ENCODE data around the gene MRPL12. TPM values are rescaled to one million over a fixed set of nuclear protein-coding genes. Genes with fewer than 3 reads are reported as not detected.
"Not testable (repeated sequence)": the region's sequence is repeated elsewhere in the genome, so short reads cannot be mapped to it uniquely, and the experiment has no call there.

The MRPL12 gene
- total RNA-seq, 1 donor from 2014 or later: 232 TPM

DNA sequence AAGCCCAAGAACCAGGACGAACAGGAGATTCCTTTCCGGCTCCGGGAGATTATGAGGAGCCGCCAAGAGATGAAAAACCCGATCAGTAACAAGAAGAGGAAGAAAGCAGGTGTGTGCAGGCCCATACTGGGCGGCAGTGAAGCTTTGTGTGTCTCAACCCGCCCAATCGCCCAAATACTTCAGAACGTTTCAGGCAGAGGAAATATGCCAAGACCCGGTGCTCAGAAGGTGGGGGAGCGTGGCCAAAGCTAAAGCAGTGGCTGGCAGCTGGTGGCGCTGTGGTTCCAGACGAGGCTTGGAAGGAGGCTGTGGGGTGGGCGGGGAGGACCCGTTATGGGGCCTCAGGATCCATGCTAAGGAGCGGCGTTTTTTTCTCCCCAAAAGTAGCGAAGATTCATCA is 35.4 kb upstream of the MRPL12 start:
- H3K36me3 Mint-ChIP-seq (ENCODE audit: low read depth): peaks cover 36% of the 10 kb centered on the region
- H3K27ac Mint-ChIP-seq: peak overlapping the region; percentile 14
- no peak for DNase-seq (ENCODE audit: low spot score)
- H3K27me3 Mint-ChIP-seq (ENCODE audit: insufficient read depth): no peaks in the 10 kb centered on the region
- intact Hi-C loops (cut with micrococcal nuclease): no loop called here
- no peaks in the 10 kb centered on the region for H3K9me3 Mint-ChIP-seq
- peak overlapping the region; percentile 99 for H3K4me3 Mint-ChIP-seq
- H3K4me1 Mint-ChIP-seq (ENCODE audit: low read depth): peaks cover 30% of the 10 kb centered on the region

DNA sequence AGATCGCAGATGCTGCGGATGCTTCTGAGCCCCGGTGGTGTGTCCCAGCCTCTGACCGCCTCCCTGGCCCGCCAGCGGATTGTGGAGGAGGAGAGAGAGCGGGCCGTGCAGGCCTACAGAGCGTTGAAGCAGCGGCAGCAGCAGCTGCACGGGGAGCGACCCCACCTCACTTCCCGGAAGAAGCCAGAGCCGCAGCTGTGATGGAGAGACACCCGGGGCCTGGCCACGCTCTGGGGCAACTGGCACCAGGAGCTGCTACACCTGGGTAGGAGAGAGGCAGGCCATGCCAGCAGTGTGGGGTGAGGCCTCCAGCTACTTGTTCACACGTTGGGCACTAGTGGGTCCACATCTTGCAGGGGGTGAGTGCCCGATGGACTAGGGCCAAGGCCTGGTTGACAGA is 30.7 kb upstream of the MRPL12 start:
- DNase-seq (ENCODE audit: low spot score): no peak
- peaks cover 18% of the 10 kb centered on the region for H3K4me1 Mint-ChIP-seq (ENCODE audit: low read depth)
- no peak overlapping the region for H3K4me3 Mint-ChIP-seq
- no peaks in the 10 kb centered on the region for H3K9me3 Mint-ChIP-seq
- no peaks in the 10 kb centered on the region for H3K27me3 Mint-ChIP-seq (ENCODE audit: insufficient read depth)
- peaks cover 26% of the 10 kb centered on the region for H3K36me3 Mint-ChIP-seq (ENCODE audit: low read depth)
- intact Hi-C loops (cut with micrococcal nuclease): no loop called here
- H3K27ac Mint-ChIP-seq: no peak overlapping the region

GRCh38 chr17:81672954-81673353 is 30.2 kb upstream of the MRPL12 start:
- no peak overlapping the region for H3K4me3 Mint-ChIP-seq

DNA sequence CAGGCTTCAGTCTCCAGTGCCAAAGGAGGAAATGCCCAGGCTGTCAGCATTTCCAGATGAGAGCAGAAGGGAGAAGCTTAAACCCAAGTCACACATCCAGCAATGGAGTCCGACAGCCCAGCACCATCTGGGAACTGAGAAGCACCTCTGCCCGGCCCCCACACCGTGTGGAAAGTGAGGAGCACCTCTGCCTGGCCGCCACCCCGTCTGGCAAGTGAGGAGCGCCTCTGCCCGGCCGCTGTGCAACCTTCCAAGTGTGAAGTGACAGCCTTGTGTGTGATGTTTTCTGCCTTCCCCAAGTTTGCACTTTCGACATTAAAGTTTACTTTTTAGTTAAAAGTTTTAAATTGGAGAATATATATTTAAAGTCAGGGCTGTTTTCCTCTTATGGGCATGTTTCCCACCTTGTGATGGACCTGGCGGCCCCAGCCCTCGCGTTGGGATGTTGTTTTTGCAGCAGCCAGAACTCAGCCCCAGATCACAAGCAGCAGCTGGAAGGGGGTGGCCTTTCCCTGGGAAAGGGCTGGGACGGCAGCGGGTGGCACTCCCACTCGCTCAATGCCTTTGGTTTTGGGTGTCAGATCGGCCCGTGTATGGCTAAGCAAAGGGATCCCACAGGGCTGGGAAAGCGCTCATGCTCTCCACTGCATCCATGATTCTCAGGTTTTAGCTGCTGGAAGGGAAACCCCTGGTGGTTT is 29.5 kb upstream of the MRPL12 start:
- Mint-ChIP-seq H3K27me3 (ENCODE audit: insufficient read depth) (no peaks in the 10 kb centered on the region), H3K36me3 (ENCODE audit: low read depth) (peaks cover 16% of the 10 kb centered on the region), H3K27ac (no peak overlapping the region), H3K4me1 (ENCODE audit: low read depth) (peaks cover 7% of the 10 kb centered on the region), H3K4me3 (no peak overlapping the region), H3K9me3 (no peaks in the 10 kb centered on the region)
- intact Hi-C loops (cut with micrococcal nuclease): no loop called here
- DNase-seq (ENCODE audit: low spot score): no peak

More at GRCh38 chr17:81672954-81673353, 30.2 kb upstream of the MRPL12 start:
- Mint-ChIP-seq H3K27ac (no peak overlapping the region), H3K36me3 (ENCODE audit: low read depth) (peaks cover 21% of the 10 kb centered on the region), H3K27me3 (ENCODE audit: insufficient read depth) (no peaks in the 10 kb centered on the region), H3K4me1 (ENCODE audit: low read depth) (peaks cover 14% of the 10 kb centered on the region), H3K9me3 (no peaks in the 10 kb centered on the region)
- intact Hi-C loops (cut with micrococcal nuclease): no loop called here
- no peak for DNase-seq (ENCODE audit: low spot score)

- H3K36me3 Mint-ChIP-seq (ENCODE audit: low read depth): peaks cover 16% of the 10 kb centered on the region
- DNase-seq (ENCODE audit: low spot score); H3K4me1 Mint-ChIP-seq (ENCODE audit: low read depth); H3K27me3 Mint-ChIP-seq (ENCODE audit: insufficient read depth); H3K9me3 Mint-ChIP-seq; intact Hi-C loops (cut with micrococcal nuclease); H3K4me3 Mint-ChIP-seq; H3K27ac Mint-ChIP-seq: not testable (repeated sequence)
Measured at GRCh38 chr17:81675515-81676221, 27.5 kb upstream of the MRPL12 start.

DNA sequence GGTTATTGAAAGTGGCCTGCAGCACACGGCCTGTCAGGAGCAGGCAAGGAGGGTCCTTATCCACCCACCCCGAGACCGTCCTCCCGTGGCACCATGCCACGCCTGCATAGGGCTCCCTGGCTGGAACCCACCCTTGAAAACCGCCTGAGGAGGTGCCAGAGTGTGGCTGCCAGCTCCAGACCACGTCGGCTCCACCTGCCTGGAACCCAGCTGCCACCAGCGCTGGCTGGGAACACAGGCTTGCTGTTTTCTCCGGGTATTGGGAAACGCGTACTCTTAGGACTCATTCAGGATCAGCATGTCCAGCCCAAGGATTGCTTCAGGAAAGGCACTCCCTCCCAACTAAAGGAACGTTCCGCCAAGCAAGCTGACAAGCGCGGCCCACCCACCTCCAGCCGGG is 26.3 kb upstream of the MRPL12 start:
- Mint-ChIP-seq H3K4me3 (no peak overlapping the region), H3K4me1 (ENCODE audit: low read depth) (peaks cover 7% of the 10 kb centered on the region), H3K27me3 (ENCODE audit: insufficient read depth) (no peaks in the 10 kb centered on the region), H3K9me3 (no peaks in the 10 kb centered on the region), H3K36me3 (ENCODE audit: low read depth) (peaks cover 15% of the 10 kb centered on the region), H3K27ac (no peak overlapping the region)
- intact Hi-C loops (cut with micrococcal nuclease): no loop called here
- DNase-seq (ENCODE audit: low spot score): no peak

GRCh38 chr17:81680150-81680549 is 23.0 kb upstream of the MRPL12 start:
- intact Hi-C loops (cut with micrococcal nuclease): no loop called here
- no peak for DNase-seq (ENCODE audit: low spot score)
- no peak overlapping the region for H3K27ac Mint-ChIP-seq
- H3K4me3 Mint-ChIP-seq: no peak overlapping the region
- H3K9me3 Mint-ChIP-seq: no peaks in the 10 kb centered on the region
- H3K36me3 Mint-ChIP-seq (ENCODE audit: low read depth): peaks cover 14% of the 10 kb centered on the region
- no peaks in the 10 kb centered on the region for H3K27me3 Mint-ChIP-seq (ENCODE audit: insufficient read depth)
- peaks cover 26% of the 10 kb centered on the region for H3K4me1 Mint-ChIP-seq (ENCODE audit: low read depth)

DNA sequence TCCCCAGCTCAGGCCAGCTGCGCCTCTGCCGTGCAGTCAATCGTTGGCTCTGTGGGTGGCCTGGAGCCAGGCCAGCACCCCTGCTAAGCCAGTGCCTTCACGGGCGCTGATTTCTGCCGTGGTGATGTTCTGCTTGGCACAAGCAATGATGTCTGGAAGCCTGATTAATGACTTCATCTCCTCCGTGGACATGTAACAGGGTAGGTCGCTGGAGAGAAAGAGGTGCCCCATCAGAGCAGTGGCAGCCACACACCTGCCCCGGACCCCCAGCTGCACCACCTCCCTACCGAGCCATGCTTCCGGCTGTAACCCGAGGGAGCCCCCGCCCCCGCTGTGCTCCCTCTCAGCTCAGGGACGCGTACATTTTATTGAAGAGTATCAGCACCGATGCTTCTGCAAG is 21.5 kb upstream of the MRPL12 start:
- H3K4me1 Mint-ChIP-seq (ENCODE audit: low read depth): peaks cover 22% of the 10 kb centered on the region
- DNase-seq (ENCODE audit: low spot score): no peak
- H3K9me3 Mint-ChIP-seq: no peaks in the 10 kb centered on the region
- no peaks in the 10 kb centered on the region for H3K27me3 Mint-ChIP-seq (ENCODE audit: insufficient read depth)
- peaks cover 18% of the 10 kb centered on the region for H3K36me3 Mint-ChIP-seq (ENCODE audit: low read depth)
- intact Hi-C loops (cut with micrococcal nuclease): loop anchor here (2.0 kb wide), 1 partner anchor 179 kb away; the partner anchor contains the start of gene P4HB
- H3K27ac Mint-ChIP-seq: no peak overlapping the region
- H3K4me3 Mint-ChIP-seq: peak overlapping the region; percentile 37

DNA sequence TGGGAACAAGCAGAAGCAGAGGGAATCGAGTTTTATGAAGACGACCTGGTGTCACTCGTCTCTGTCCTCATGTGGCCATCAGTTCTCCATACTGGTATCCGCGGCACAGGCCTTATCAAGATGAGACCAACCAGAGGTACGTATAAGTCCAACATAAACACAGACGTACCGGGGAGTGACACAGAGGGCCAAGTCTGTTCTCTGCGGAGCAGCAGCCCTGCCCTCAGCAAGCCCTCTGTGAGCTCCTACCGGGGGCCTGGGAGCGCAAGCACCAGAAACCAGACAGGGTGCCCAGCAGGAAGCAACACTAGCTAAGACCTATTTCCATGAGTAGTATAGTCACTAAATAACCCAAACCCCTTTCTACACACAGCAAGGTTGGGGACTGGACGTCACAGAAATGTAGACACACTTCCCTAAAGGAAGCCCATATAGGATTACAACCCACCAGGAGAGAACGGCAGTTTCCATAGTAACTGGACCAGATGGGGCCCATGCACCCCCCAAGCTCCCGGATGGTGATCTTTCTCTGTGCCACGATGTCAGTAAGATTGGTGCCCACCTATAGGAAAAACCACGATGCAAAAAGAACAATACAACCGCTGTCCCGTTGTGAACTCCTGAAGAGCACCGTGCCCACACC is 20.5 kb upstream of the MRPL12 start:
- H3K4me1 Mint-ChIP-seq (ENCODE audit: low read depth): peaks cover 22% of the 10 kb centered on the region
- peak overlapping the region; percentile 68 for H3K27ac Mint-ChIP-seq
- H3K4me3 Mint-ChIP-seq: peak overlapping the region; percentile 97
- no peak for DNase-seq (ENCODE audit: low spot score)
- H3K36me3 Mint-ChIP-seq (ENCODE audit: low read depth): peaks cover 27% of the 10 kb centered on the region
- intact Hi-C loops (cut with micrococcal nuclease): loop anchor here (1.0 to 2.0 kb wide), 6 partner anchors 16 to 178 kb away; partner anchors contain the start of genes CCDC137, MRPL12, NPLOC4 and OXLD1
- no peaks in the 10 kb centered on the region for H3K27me3 Mint-ChIP-seq (ENCODE audit: insufficient read depth)
- H3K9me3 Mint-ChIP-seq: no peaks in the 10 kb centered on the region

DNA sequence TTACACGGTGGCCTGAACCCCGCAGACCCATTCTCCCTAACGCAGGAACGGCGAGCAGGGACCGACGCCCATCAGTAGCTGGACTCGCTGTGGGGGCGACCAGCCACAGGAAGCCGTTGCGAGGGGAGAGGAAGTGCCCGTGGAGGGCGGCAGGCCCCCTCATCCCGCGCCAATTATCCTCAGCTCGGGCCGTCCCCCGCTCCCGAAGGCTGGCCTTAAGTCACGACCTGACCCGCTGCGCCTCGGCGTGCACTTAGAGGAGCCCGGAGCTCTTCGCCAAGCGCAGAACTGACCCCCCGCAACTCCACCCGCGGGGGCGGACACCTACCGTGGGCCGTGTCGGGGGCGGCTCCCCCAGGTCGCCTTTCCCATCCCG is 20.0 kb upstream of the MRPL12 start:
- Mint-ChIP-seq H3K9me3 (no peaks in the 10 kb centered on the region), H3K4me3 (peak overlapping the region; percentile 97), H3K27me3 (ENCODE audit: insufficient read depth) (no peaks in the 10 kb centered on the region), H3K27ac (peak overlapping the region; percentile 68), H3K36me3 (ENCODE audit: low read depth) (peaks cover 27% of the 10 kb centered on the region), H3K4me1 (ENCODE audit: low read depth) (peaks cover 22% of the 10 kb centered on the region)
- intact Hi-C loops (cut with micrococcal nuclease): loop anchor here (1.0 to 2.0 kb wide), 6 partner anchors 17 to 178 kb away; partner anchors contain the start of genes CCDC137, MRPL12, NPLOC4 and OXLD1
- no peak for DNase-seq (ENCODE audit: low spot score)

DNA sequence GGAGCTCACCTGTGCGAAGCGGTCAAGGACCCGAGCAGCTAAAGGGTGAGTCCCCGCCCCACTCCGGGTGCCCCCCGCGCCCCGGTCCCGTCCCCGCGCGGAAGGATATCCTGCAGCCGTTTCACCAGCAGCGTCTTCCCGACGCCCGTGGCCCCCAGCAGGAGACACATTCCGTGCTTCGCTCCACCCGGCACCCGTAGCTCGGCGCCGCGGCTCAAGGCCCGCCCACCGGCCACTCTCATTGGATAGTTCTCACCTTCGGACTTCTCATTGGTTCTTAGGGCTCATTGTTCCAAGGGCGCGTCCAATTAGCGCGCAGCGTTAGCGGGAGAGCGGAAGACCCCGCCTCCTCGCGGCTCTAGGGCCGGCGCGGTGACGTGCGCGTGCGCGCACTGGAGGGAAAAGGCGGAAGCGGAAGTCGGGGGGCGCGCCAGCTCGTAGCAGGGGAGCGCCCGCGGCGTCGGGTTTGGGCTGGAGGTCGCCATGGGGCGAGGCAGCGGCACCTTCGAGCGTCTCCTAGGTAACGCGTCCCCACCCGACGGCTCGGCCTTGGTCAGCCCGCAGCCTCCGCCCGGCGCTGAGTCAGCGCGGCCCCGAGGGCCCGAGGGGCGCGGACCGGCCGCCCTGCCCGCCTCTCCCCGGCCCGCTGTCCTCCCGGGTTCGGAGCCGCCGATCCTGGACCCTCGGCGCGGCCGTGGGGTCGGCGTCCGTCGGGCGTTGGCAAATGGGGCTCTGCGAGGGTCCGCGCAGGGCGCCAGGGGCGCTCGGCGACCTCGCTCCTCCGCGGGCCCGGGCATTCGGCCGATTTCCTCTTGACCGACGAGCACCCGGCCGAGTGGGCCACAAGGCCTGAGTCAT is 19.4 kb upstream of the MRPL12 start, which contains the start of the genes ARL16 and HGS:
TSS of gene ARL16 (minus strand) at position 214 of the 858 bp plus-strand sequence. CDS start at position 170, 44 bp downstream.
TSS of gene HGS (plus strand) at position 428 of the 858 bp plus-strand sequence. CDS start at position 484, 56 bp downstream.
- DNase-seq (ENCODE audit: low spot score): peak; percentile 98
- Mint-ChIP-seq H3K4me1 (ENCODE audit: low read depth) (peaks cover 22% of the 10 kb centered on the region), H3K4me3 (peak within 1 kb of the TSS; percentile 97), H3K9me3 (no peaks in the 10 kb centered on the region), H3K36me3 (ENCODE audit: low read depth) (peaks cover 29% of the 10 kb centered on the region), H3K27ac (peak within 1 kb of the TSS; percentile 95), H3K27me3 (ENCODE audit: insufficient read depth) (no peaks in the 10 kb centered on the region)
- intact Hi-C loops (cut with micrococcal nuclease): loop anchor here (1.0 to 2.0 kb wide), 6 partner anchors 18 to 177 kb away; partner anchors contain the start of genes CCDC137, MRPL12, NPLOC4 and OXLD1

DNA sequence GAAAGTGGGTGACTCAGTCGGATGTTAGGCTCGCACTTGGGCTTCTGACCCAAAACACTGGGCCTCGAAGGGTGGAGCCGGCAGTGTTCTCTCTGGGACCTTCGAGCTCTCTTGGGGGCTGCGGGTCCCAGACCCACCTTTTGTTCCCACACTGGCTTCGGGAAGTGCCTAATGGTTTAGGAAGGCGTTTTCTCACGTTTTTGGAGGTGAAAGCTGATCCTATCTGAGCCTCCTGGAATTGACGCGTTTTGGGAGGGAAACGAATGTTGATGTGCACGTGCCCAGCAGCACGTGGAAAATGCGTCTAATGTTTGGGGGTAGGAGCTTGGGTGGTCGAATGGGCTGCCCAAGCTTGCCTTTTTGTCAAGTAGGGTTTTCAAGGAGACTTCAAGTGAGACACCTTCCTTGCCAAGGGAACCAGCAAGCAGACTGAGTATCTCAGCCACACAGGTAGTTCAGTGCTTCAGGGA is 18.7 kb upstream of the MRPL12 start:
- intact Hi-C loops (cut with micrococcal nuclease): no loop called here
- no peak for DNase-seq (ENCODE audit: low spot score)
- Mint-ChIP-seq H3K9me3 (no peaks in the 10 kb centered on the region), H3K27me3 (ENCODE audit: insufficient read depth) (no peaks in the 10 kb centered on the region), H3K4me3 (peak overlapping the region; percentile 91), H3K27ac (peak overlapping the region; percentile 73), H3K36me3 (ENCODE audit: low read depth) (peaks cover 35% of the 10 kb centered on the region), H3K4me1 (ENCODE audit: low read depth) (peaks cover 22% of the 10 kb centered on the region)
